ENCODE results near the gene QSER1. TPM values are rescaled to one million over a fixed set of nuclear protein-coding genes. Genes with fewer than 3 reads are reported as not detected.
"Not testable (repeated sequence)": the region's sequence is repeated elsewhere in the genome, so short reads cannot be mapped to it uniquely, and the experiment has no call there.

The QSER1 gene
- total RNA-seq, 1 donor from 2014 or later = 75.3 TPM

DNA sequence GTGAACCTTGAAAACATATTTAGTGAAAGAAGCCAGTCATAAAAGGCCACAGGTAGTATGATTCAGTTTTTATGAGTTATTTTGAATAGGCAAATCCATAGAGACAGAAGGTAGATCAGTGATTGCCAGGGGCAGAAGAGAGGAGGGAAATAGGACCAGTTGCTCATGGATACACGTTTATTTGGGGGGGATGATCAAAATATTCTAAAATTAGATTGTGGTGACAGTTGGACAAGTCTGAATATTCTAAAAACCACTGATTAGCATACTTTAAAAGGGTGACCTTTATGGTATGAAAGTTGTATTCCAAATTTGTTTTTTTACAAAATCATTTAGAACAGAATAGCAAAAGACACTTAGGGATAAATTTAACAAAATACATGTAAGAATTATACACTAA lies 28.6 kb downstream of the QSER1 start:
- no peak overlapping the region for H3K27ac Mint-ChIP-seq (ENCODE audit: unreplicated experiment)
- H3K4me3 Mint-ChIP-seq (ENCODE audit: unreplicated experiment) = no peak overlapping the region

DNA sequence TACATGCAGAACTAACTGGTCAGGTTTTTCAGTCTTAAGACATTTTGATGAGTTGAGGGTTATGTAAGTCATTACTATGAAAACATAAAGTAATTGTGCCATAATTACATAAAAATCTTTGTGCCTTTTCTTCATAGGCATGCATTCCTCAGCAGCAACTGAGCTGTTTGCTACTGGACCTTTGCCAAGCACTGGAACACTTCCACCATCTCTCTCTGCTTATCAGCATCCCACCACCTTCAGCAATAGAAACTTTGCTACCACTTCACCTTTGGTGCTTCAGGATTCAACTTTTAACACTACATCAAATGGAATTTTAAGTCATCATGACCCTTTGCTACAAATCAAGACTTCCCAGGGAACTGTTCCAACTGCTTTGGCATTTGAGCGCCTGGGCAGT lies 39.0 kb downstream of the QSER1 start:
- peaks cover 8% of the 10 kb centered on the region for H3K36me3 Mint-ChIP-seq (ENCODE audit: unreplicated experiment)
- no peak overlapping the region for H3K27ac Mint-ChIP-seq (ENCODE audit: unreplicated experiment)
- H3K4me3 Mint-ChIP-seq (ENCODE audit: unreplicated experiment) = no peak overlapping the region
- no peaks in the 10 kb centered on the region for H3K27me3 Mint-ChIP-seq (ENCODE audit: unreplicated experiment)
- no peaks in the 10 kb centered on the region for H3K9me3 Mint-ChIP-seq (ENCODE audit: unreplicated experiment)
- TF ChIP-seq, protein P1, sequence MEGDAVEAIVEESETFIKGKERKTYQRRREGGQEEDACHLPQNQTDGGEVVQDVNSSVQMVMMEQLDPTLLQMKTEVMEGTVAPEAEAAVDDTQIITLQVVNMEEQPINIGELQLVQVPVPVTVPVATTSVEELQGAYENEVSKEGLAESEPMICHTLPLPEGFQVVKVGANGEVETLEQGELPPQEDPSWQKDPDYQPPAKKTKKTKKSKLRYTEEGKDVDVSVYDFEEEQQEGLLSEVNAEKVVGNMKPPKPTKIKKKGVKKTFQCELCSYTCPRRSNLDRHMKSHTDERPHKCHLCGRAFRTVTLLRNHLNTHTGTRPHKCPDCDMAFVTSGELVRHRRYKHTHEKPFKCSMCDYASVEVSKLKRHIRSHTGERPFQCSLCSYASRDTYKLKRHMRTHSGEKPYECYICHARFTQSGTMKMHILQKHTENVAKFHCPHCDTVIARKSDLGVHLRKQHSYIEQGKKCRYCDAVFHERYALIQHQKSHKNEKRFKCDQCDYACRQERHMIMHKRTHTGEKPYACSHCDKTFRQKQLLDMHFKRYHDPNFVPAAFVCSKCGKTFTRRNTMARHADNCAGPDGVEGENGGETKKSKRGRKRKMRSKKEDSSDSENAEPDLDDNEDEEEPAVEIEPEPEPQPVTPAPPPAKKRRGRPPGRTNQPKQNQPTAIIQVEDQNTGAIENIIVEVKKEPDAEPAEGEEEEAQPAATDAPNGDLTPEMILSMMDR (IDR thresholded peaks at IDR 0.05; ENCODE audit: partially characterized antibody, unreplicated experiment) = no peak
- H3K4me1 Mint-ChIP-seq (ENCODE audit: low read depth, unreplicated experiment) = no peaks in the 10 kb centered on the region
- DNase-seq = no peak

More for the DNA sequence above, 28.6 kb downstream of the QSER1 start:
- Mint-ChIP-seq H3K4me1 (ENCODE audit: low read depth, unreplicated experiment) (no peaks in the 10 kb centered on the region), H3K9me3 (ENCODE audit: unreplicated experiment) (no peaks in the 10 kb centered on the region), H3K27me3 (ENCODE audit: unreplicated experiment) (peaks cover 2% of the 10 kb centered on the region), H3K36me3 (ENCODE audit: unreplicated experiment) (no peaks in the 10 kb centered on the region)
- no peak for DNase-seq
- TF ChIP-seq, protein P1 (IDR thresholded peaks at IDR 0.05; ENCODE audit: partially characterized antibody, unreplicated experiment) = no peak

DNA sequence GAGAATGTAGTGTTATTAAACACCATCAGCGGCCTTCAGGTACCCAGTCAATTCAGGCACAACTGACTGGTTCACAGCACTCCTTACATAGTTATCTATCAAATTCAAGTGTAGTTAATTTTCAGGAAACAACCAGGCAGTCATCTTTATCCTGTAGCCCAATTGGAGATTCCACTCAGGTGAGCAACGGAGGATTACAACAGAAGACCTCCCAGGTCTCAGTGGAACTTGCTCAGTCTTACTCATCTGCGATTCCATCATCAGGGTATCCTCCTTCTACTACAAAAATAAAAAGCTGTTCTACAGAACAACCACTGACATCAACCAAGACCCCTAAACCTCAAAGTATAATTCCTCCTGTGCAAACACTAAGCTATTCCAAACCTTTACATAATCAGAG lies 39.6 kb downstream of the QSER1 start:
- no peak overlapping the region for H3K4me3 Mint-ChIP-seq (ENCODE audit: unreplicated experiment)
- TF ChIP-seq, protein P1 (IDR thresholded peaks at IDR 0.05; ENCODE audit: partially characterized antibody, unreplicated experiment) = no peak
- H3K27me3 Mint-ChIP-seq (ENCODE audit: unreplicated experiment) = no peaks in the 10 kb centered on the region
- no peak overlapping the region for H3K27ac Mint-ChIP-seq (ENCODE audit: unreplicated experiment)
- no peak for DNase-seq
- H3K36me3 Mint-ChIP-seq (ENCODE audit: unreplicated experiment) = peaks cover 8% of the 10 kb centered on the region
- no peaks in the 10 kb centered on the region for H3K9me3 Mint-ChIP-seq (ENCODE audit: unreplicated experiment)
- no peaks in the 10 kb centered on the region for H3K4me1 Mint-ChIP-seq (ENCODE audit: low read depth, unreplicated experiment)

DNA sequence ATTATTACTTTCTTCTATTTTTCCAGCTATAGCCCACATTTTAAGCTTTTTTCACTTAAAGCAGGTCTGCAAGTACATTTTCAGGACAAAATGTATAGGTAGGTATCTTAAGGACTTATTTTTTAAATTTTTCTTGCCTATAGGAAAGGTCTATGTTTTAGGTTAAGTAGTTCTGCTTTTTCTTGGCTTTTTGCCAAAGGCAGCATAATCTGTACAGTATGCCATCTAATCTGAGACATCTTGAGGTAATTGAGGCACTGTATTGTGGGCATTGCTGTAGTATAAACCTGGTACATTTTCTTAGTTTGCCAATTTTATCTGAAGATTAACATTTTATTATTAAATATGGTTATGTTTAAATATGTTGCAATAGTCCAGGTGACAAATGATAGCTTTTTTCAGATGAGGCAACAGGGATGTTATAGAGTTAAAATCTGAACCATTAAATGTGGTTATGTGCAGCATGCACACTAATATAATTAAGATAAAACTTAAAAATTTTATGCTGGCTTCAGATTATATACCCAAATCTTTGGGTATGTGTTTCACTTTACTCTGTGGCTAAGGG lies 42.9 kb downstream of the QSER1 start:
- Mint-ChIP-seq H3K4me1 (ENCODE audit: low read depth, unreplicated experiment) (peaks cover 3% of the 10 kb centered on the region), H3K27ac (ENCODE audit: unreplicated experiment) (no peak overlapping the region), H3K9me3 (ENCODE audit: unreplicated experiment) (no peaks in the 10 kb centered on the region), H3K36me3 (ENCODE audit: unreplicated experiment) (peaks cover 8% of the 10 kb centered on the region), H3K4me3 (ENCODE audit: unreplicated experiment) (no peak overlapping the region), H3K27me3 (ENCODE audit: unreplicated experiment) (no peaks in the 10 kb centered on the region)
- TF ChIP-seq, protein P1 (IDR thresholded peaks at IDR 0.05; ENCODE audit: partially characterized antibody, unreplicated experiment) = no peak
- no peak for DNase-seq

DNA sequence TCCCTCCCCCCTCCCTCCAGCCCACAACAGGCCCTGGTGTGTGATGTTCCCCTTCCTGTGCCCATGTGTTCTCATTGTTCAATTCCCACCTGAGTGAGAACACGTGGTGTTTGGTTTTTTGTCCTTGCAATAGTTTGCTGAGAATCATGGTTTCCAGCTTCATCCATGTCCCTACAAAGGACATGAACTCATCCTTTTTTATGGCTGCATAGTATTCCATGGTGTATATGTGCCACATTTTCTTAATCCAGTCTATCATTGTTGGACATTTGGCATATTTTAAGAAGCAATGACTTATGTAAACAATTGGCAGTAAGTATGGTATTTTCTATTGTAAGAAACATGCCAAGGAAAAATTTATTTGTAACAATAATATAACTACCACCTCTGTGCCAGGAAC lies 43.6 kb downstream of the QSER1 start:
- H3K4me1 Mint-ChIP-seq (ENCODE audit: low read depth, unreplicated experiment); H3K27me3 Mint-ChIP-seq (ENCODE audit: unreplicated experiment); H3K36me3 Mint-ChIP-seq (ENCODE audit: unreplicated experiment); DNase-seq; H3K27ac Mint-ChIP-seq (ENCODE audit: unreplicated experiment); H3K4me3 Mint-ChIP-seq (ENCODE audit: unreplicated experiment); H3K9me3 Mint-ChIP-seq (ENCODE audit: unreplicated experiment): not testable (repeated sequence)

DNA sequence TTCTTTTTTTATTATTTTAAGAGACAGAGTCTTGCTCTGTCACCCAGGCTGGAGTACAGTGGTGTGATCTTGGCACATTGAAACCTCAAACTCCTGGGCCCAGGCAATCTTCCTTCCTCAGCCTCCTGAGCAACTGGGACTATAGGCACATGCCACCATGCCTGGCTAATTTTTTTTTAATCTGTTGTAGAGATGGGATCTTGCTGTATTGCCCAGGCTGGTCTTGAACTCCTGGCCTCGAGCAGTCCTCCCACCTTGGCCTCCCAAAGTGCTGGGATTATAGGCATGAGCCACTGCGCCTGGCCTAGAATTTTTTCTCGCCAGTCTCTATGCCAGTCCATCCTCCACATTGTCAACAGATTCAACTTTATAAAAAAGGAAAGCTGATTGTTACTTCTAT lies 44.7 kb downstream of the QSER1 start:
- not testable (repeated sequence) for H3K4me1 Mint-ChIP-seq (ENCODE audit: low read depth, unreplicated experiment); H3K4me3 Mint-ChIP-seq (ENCODE audit: unreplicated experiment); H3K36me3 Mint-ChIP-seq (ENCODE audit: unreplicated experiment); H3K27me3 Mint-ChIP-seq (ENCODE audit: unreplicated experiment); H3K9me3 Mint-ChIP-seq (ENCODE audit: unreplicated experiment); H3K27ac Mint-ChIP-seq (ENCODE audit: unreplicated experiment); DNase-seq
